Left renal pelvis (tissue), 4 donors: ENCODE results near the gene CHD8. TPM values are rescaled to one million over a fixed set of nuclear protein-coding genes. Genes with fewer than 3 reads are reported as not detected.
"Not testable (repeated sequence)": the region's sequence is repeated elsewhere in the genome, so short reads cannot be mapped to it uniquely, and the experiment has no call there.

Experiments
- DNase-seq, 4 donors: peaks; one replicate each; pipeline ENCODE4 v3.0.0-alpha.2; 2013; ENCODE audit warnings: low read depth in 4 of 4, low spot score in 3 of 4
- polyA plus RNA-seq, 4 donors: library from polyadenylated mRNA; unstranded; fragments of 120-200 nt; gene quantifications; one replicate each; pipeline ENCODE4 v1.2.1, GENCODE V29; 2013; ENCODE audit not compliant: insufficient read length in 4 of 4

Gene CHD8
- polyA plus RNA-seq, 4 donors, result 62.1 to 78.4 (median 73.6) TPM

DNA sequence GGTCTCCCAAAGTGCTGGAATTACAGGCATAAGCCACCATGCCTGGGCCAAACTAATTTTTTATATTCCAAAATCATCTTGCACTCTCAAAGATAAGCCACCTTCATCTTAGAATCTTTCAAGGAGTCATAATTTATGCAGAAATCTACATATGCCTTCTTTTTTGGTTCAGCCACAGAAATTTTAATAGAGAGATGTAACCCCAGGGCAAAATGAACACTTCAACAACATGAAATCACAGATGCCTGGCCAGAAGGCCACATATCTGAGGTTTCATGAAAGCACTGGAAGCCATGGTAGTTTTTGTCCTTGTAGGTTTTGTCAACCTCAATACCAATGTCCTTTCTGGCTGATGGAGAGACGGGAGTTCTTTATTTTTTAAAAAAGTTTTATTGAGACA is 81.9 kb downstream of the CHD8 start:
- no peak for DNase-seq

DNA sequence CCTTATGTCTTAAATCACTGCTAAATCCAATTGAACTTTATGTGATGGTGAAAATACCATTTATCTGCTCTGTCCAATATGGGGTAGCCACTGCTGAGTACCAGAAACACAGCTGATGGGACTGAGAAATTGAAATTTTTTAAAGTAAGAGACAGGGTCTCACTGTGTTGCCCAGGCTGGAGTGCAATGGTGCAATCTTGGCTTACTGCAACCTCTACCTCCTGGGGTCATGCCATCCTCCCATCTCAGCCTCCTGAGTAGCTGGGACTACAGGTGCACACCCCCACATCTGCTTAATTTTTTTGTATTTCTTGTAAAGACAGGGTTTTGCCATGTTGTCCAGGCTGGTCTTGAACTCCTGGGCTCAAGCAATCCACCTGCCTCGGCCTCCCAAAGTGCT is 83.1 kb downstream of the CHD8 start:
- DNase-seq, result not testable (repeated sequence)

DNA sequence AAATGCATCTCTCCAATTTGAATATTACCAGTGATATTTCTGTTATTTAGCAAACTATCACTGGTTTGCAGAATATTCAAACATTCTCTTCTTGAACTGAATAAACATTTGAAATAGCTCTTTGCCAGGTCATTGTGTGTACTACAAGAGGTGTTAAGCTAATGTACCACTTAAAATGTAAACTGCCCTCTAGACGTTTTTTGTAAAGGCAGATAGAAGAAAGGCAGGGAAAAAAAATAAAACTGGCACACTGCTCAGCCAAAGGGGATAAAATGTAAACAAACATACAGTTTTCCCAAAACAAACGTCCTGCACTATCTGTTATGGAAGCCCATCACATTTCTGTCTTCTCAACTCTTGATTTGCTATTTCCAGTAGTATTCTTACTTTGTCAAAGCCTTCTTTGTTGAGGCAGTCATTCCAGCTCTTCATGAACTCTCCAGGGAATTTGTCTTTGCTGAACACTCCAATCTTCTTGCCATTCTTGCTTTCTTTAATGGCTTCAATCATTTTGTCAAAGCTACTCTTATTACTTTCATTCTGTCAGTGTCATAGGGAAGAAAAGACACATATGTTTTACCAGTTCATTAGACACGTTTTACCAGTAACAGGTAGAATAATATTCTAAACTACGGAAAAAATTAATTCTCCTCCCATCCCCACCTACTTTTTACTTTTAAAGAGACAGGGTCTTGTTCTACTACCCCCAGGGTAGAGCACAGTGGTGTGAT is 85.8 kb downstream of the CHD8 start:
- DNase-seq, result no peak

GRCh38 chr14:21367582-21368144 is 88.3 kb downstream of the CHD8 start:
- DNase-seq, result no peak

GRCh38 chr14:21356511-21356910 is 99.4 kb downstream of the CHD8 start:
- DNase-seq, result no peak

DNA sequence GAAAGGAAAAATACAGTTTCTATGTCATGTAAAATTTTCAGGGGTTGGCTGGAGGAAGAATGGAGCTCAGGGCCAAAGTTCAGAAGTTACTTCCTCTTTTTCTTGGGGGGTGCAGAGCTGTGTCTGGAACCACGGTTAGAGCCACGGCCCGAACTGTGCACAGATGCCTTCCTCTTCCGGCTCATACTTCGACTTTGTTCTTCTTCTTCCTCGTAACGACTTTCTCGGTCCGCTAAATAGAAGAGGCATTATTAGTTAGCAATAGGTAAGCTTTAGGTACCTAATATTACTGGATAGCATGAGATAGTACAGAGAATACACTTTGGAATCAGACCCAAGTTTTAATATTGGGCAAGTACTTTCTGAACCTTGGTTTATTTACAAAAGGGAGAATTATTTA is 103.3 kb downstream of the CHD8 start:
- no peak for DNase-seq

DNA sequence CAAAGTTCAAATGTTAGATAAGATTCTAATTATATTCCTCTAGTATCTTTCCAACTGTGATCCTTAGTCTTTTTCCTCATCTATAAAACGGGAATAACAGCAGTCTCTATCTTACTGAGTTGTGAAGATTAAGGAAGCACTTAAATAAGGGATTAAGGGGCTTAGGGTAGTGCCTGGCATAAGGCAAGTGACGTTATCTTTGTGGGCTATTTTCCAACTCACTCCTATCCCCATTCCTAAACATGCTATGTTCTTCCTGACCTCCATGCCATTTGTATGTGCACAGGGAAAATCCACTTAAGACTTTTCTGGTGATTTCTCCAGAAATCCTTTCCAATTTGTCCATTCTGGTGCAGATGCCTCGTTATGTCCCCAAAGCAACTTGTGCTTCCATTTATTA is 105.4 kb downstream of the CHD8 start:
- no peak for DNase-seq

- no peak for DNase-seq
Observed at GRCh38 chr14:21347201-21347600, 108.7 kb downstream of the CHD8 start.

DNA sequence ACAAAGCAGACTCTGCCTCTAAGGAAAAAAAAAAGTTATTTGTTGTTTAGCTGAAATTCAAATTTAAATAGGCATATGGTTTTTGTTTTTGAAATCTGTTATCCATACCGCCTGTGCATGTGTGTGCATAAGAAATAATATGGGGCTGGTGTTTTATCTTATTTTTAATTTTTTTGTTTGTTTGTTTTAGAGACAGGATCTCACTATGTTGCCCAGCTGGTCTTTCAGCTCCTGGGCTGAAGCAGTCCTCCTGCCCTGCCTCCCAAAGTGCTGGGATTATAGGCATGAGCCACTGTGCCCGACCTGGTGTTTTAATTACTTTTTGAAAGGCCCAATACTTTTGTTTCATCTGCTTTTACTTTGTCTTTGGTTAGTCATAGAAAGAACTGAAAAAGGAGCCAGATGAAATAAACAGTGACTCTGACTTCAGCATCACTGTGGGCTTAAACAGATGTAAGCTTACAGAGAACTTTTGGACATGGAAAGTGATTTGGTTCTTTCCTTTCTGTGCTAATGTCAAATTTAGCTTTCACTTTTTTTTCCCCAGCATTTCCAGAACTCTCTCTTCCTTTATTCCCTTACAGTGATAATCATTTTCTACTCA is 109.3 kb downstream of the CHD8 start:
- DNase-seq, result no peak

- no peak for DNase-seq
Observed at GRCh38 chr14:21343035-21343794, 112.7 kb downstream of the CHD8 start.

Other genes starting within 250 kb of the CHD8 start
- gene HNRNPC, start 186.7 kb downstream of the CHD8 start, polyA plus RNA-seq, result 1,000 to 10,000 TPM in 1 of 4 donors, 100 to 1,000 TPM in 3; 632 to 1,044 (median 906) TPM
- under 1 TPM; 0.40 to 0.56 (median 0.52) TPM for gene RPGRIP1, start 176.0 kb downstream of the CHD8 start, polyA plus RNA-seq
- gene SUPT16H, start 72.1 kb downstream of the CHD8 start, polyA plus RNA-seq, result 100 to 1,000 TPM; 111 to 158 (median 144) TPM
- 10 to 100 TPM; 37.7 to 44.4 (median 39.2) TPM for gene RAB2B, start 20.8 kb upstream of the CHD8 start, polyA plus RNA-seq
- gene TOX4, start 21.1 kb upstream of the CHD8 start, polyA plus RNA-seq, result 10 to 100 TPM; 50.0 to 62.7 (median 59.5) TPM
- gene METTL3, start 55.2 kb upstream of the CHD8 start, polyA plus RNA-seq, result 100 to 1,000 TPM in 1 of 4 donors, 10 to 100 TPM in 3; 61.3 to 107 (median 84.3) TPM
- gene SALL2, start 70.2 kb upstream of the CHD8 start, polyA plus RNA-seq, result 10 to 100 TPM; 56.7 to 64.8 (median 60.1) TPM
- under 1 TPM in 1 of 4 donors, not detected in 3; 0.12 TPM for gene OR10G3, start 124.0 kb upstream of the CHD8 start, polyA plus RNA-seq
- not detected for gene OR10G2, start 178.8 kb upstream of the CHD8 start, polyA plus RNA-seq
- gene OR4E2, start 197.7 kb upstream of the CHD8 start, polyA plus RNA-seq, result under 1 TPM in 1 of 4 donors, not detected in 3; 0.09 TPM
- under 1 TPM in 1 of 4 donors, not detected in 3; 0.09 TPM for gene OR4E1, start 217.7 kb upstream of the CHD8 start, polyA plus RNA-seq